NCI-H1694 (cell line): Measurements from ENCODE around the gene TCTN1.
"Not testable (repeated sequence)": the region's sequence is repeated elsewhere in the genome, so short reads cannot be mapped to it uniquely, and the experiment has no call there.

Experiments
- DNase-seq: peaks from one replicate; lab custom pipeline; 2025; lab: John Stamatoyannopoulos, UW

TCTN1 gene

DNA sequence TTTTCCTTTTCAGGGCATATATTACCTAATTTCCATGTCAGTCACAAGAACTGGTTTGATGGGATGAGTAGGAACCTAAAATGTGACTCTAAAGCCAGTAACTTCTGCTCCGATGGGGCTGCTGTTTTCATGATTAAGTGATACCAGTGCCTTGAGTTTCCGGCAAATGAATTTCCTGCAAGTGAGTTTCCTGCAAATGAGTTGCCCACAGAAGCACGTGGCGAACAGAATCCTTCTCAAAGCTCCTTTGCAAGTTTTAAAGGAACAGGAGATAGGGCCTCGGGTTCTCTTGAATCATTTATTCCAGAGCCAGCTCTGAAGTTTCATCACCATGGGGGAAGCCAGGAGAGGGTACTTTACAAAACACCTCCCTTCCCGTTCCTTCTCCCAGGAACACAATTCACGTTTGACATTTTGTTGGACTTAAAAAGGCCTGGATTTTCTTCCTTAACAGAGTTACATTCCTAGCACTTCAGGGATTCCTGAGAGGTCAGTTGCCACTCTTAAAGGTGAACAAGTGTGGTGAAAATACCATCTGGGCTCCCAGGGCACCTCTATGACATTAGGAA lies 28.6 kb upstream of the TCTN1 start:
- no peak for DNase-seq

GRCh38 chr12:110587102-110587501 lies 26.8 kb upstream of the TCTN1 start:
- DNase-seq, result not testable (repeated sequence)

GRCh38 chr12:110590059-110590458 lies 23.9 kb upstream of the TCTN1 start:
- DNase-seq, result no peak

DNA sequence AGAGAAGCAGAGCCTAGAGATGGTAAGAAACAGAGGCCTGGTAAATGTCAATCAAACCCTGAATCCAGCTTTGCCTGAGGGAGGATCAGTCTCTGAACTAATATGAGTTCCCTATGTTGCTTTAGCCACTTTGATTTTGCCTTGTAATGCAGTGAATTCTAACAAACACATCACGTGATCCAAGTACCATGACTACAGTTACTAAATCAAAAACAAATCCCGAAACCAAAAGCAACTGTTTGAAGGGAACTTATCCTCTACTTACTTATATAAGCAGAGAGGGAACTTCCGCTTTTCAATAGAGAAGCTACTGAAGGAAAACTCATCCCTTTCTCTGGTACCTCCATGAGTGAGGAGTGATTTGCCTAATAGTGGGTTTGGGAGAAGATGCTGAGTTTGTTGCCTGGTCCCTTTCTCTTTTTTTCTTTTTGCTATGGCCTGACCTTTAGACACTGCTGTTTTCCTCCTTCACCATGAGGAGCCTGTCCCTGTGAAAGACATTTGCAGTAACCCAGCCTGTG lies 23.1 kb upstream of the TCTN1 start:
- no peak for DNase-seq

- DNase-seq, result no peak
Measured at GRCh38 chr12:110591451-110592051, 22.4 kb upstream of the TCTN1 start.

DNA sequence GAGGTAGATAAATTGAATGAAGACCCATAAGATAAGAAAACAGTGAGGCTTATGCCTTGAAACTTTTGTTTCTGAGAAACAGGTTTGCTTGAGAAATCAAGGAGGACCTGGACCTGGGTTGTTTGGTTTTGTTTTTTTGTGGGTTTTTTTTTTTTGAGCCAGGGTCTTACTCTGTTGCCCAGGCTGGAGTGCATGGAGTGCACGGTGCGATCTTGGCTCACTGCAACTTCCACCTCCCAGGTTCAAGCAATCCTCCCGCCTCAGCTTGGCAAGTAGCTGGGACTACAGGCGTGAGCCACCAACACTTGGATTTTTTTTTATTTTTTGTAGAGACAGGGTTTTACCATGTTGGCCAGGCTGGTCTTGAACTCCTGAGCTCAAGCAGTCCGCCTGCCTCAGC lies 21.9 kb upstream of the TCTN1 start:
- no peak for DNase-seq

GRCh38 chr12:110592919-110593318 lies 21.0 kb upstream of the TCTN1 start:
- DNase-seq, result not testable (repeated sequence)

- no peak for DNase-seq
Measured at GRCh38 chr12:110597885-110598284, 16.0 kb upstream of the TCTN1 start.

- DNase-seq, result no peak
Measured at GRCh38 chr12:110599334-110599733, 14.6 kb upstream of the TCTN1 start.

GRCh38 chr12:110600254-110600653 lies 13.7 kb upstream of the TCTN1 start:
- peak; percentile 16 for DNase-seq

DNA sequence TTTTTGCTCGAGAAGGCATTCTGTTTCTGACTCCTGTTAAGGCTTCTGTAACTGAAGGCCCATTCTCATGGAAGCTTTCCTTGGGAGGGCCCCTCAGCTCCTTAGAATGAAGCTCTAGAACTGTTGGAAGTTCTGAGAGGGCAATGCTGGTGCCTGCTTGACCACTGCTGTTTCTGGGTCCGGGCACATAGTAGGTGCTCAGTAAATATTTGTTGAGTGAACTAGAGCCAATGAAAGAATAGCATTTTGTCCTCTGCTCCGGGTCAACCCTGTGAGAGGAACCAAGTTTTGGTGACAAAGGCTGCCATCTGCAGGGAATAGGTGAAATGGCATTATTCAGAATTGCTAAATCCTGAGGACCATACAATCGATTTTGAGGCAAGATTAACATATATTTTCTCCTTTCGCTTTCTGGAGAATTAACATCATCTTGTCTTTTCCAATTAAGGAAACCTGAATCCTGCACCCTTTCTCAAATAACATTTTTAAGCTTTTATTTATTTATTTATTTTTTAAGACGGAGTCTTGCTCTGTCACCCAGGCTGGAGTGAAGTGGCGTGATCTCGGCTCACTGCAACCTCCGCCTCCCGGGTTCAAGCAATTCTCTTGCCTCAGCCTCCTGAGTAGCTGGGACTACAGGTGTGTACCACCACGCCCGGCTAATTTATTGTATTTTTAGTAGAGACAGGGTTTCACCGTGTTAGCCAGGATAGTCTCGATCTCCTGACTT lies 11.7 kb upstream of the TCTN1 start:
- not testable (repeated sequence) for DNase-seq

DNA sequence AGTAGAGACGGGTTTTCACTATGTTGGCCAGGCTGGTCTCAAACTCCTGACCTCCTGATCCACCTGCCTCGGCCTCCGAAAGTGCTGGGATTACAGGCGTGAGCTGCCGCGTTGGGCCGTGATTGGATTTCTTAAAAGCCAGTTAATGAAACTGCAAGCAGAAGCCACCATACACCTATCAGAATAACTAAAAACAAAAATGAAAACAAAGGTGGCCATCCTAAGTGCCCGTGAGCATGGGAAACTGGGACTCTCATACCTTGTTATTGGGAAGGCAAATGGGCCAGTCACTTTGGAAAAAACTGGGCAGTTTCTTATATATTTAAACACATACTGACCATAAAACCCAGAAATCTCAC lies 7.7 kb upstream of the TCTN1 start:
- DNase-seq, result no peak

DNA sequence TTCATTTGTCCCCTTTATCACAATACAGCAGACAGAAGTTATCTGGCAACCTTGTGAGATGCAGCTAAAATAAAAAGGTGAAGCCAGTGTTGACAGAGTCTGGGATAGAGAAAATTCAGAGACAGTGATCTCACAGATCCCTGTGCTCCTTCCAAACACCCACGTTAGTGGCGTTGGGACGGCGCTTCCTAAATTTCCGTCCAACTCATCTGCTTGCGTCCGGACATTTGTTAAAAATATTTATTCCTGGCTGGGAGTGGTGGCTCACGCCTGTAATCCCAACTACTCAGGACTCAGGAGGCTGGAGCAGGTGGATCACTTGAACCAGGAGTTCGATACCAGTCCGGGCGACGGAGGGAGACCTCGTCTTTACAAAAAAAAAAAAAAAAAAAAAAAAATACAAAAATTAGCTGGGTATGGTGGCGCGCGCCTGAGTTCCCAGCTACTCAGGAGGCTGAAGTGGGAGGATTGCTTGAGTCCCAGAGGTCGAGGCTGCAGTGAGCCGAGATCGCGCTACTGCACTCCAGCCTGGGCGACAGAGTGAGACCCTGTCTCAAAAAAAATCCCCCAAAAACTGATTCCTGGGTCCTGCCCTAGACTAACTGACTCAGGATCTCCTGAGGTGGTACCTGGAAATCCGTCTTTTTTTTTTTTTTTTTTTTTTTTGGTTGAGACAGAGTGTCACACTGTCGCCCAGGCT lies 708 bp upstream of the TCTN1 start:
- no peak for DNase-seq

DNA sequence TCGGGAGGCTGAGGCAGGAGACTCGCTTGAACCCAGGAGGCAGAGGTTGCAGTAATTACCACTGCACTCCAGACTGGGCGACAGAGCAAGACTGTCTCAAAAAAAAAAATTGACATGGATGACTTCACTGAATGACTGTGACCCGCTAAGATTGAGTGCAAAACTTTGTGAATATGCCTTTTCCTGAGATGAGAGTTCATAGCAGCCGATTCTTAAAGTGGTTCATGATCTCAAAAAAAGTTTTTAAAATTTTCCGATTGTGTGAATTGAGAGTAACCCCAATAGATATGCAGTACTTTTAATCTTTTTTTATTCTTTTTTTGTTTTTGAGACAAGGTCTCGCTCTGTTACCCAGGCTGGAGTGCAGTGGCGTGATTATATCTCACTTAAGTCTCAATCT lies 1.2 kb downstream of the TCTN1 start:
- DNase-seq, result no peak

DNA sequence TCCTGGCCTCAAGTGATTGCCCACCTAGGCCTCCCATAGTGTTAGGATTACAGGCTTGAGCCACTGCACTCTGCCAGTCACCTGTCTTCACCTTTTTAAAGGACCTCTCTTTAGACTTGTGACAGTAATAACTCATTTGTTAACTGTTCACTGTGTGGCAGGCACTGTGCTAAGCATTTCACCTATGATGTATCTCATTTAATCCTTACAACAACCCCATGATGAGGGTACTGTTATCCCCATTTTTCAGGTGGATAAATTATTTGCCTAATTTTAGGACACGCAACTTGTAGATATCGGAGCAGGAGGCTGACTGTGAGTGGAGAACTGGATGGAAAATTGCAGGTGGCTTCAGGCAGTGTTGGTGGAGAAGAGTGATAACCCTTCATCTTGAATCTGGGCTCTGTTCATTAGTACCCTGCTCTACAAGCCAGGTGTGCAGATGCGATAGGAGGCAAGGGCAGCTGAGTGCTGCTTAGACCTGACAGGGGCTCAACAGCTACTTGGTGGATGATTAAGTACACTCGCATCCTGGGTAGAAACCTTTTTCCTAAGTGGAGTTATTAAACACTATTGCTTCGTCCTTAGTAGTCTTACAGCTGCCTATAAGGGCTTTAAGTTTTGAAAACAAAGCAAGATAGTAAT lies 2.7 kb downstream of the TCTN1 start:
- DNase-seq, result no peak

DNA sequence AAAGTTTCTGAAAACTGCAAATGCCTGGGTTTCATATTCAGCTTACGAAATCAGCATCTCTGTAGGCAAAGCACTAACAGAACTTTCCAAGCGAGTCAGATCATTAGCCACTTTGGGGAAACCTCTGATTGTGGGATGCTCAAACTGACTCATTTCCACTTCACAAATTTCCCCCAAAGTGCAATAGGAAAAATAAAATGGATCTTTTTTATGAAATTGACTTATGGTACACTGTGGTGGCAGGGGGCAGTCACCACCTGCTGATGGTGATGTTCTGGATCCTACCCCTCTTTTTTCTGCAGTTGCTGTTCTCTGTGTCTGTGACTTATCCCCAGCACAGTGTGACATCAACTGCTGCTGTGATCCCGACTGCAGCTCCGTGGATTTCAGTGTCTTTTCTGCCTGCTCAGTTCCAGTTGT lies 5.6 kb downstream of the TCTN1 start:
- no peak for DNase-seq

- no peak for DNase-seq
Measured at GRCh38 chr12:110622582-110622981, 8.7 kb downstream of the TCTN1 start.

DNA sequence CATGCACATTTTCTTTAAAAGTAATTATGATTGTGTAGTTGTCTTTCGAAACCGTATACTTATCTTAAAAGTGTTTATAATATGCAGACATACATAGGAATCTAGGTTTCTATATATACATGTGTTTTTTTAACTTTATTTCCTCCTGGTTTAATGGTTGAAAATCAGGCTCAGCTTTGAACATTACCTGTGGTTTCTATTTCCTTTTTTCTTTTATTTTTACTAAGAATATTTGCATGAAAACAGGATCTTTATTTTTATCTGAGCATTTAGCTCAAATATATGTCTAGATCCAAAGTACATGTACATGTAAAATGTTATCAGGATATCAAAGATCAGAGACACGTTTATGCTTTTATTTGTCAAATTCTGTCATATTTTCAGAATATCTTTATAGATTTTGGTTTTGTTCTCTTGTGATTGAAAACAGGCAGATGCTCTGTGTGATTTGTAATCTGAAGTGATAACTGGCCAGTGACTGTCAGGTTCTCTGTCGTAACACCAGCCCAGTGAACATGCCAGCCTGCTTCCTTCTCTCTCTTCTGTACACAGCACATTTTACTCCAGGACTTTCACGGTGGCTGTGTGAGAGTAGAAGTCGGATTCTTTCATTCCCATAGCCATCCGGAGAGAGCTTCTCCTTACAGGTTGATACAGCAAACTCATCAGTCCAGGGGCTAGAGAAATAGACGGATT lies 13.7 kb downstream of the TCTN1 start:
- no peak for DNase-seq

DNA sequence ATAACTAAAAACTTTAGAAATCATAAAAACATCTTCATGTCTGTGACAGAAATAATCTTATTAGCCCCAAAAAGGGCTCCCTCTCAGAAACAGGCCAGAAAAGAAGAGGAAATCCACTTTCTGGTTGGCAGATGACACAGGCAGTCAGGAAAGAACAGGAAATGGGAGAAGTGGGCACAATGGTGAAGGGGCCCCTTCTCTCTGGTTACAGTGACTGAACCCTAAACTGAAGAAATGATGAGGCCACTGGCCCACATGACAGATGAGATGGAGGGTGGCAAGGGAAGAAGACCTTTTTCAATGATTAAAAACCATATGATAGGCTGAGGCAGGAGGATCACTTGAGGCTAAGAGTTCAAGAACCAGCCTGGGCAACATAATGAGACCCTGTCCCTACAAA lies 21.1 kb downstream of the TCTN1 start:
- no peak for DNase-seq

DNA sequence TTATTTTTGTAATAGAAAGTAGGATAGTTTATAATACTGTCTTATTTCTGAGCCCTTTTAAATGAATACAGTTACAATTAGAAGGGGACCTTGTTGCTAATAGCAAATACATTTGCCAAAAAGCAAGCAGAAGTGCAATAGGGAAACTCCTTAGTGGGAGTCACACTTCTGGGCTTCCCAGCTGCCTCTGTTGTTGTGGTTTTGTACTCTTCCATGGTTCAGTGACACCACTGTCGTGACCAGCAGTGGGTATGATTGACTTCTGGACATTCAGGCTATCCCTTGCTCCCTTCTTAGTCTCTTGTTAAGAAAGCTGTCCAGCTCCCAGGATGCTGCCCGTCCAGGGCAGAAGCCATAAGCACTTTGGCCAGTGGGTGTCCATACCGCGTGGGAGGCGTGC lies 22.6 kb downstream of the TCTN1 start:
- no peak for DNase-seq

DNA sequence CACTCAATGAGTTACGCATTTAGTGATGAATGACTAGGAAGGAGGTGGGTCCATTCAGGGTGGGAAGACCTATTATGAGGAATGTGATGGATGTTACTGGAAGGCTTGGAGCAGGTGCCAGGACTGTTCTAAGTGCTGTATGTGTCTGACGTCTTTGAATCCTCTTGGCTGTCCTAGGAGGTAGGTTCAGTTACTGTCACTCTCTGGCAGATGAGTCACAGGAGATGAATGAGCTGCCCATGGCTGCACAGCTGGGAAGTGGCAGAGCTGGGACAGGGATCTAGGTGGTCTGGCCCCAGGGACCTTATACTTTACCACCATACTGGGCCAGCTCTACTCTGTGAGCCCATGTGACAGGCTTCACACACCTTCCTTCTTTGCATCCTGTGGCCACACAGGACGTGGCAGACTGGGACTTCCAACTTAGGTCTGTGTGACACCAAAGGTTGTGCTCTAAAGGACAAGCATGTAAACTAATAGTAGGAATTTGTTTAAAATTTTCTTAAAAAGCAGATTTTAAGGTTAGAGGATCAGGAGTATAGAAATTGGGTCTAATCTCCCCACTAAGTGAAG lies 24.0 kb downstream of the TCTN1 start:
- DNase-seq, result no peak
